GM19099 (cell line): ENCODE data around the gene KRTAP5-3.

Source experiments
- POLR2A ChIP-seq: IDR thresholded peaks from 3 replicates; pipeline ENCODE4 v1.6.1; 2011; ENCODE audit warnings: low read depth; ENCODE audit not compliant: insufficient read length; ENCODE audit errors: extremely low read depth

The KRTAP5-3 gene

GRCh38 chr11:1571760-1572196, 36.5 kb downstream of the KRTAP5-3 start:
- no peak for TF ChIP-seq POLR2A

GRCh38 chr11:1570896-1571759, 37.1 kb downstream of the KRTAP5-3 start:
- TF ChIP-seq POLR2A: no peak

GRCh38 chr11:1570531-1570895, 37.8 kb downstream of the KRTAP5-3 start:
- no peak for TF ChIP-seq POLR2A

GRCh38 chr11:1570001-1570453, 38.2 kb downstream of the KRTAP5-3 start:
- no peak for TF ChIP-seq POLR2A

- TF ChIP-seq POLR2A: no peak
These were observed 38.9 kb downstream of the KRTAP5-3 start for GRCh38 chr11:1569251-1569780.

GRCh38 chr11:1568441-1568911, 39.8 kb downstream of the KRTAP5-3 start:
- TF ChIP-seq POLR2A: no peak

GRCh38 chr11:1567721-1568100, 40.6 kb downstream of the KRTAP5-3 start:
- no peak for TF ChIP-seq POLR2A

- TF ChIP-seq POLR2A: no peak
These were observed 41.1 kb downstream of the KRTAP5-3 start for GRCh38 chr11:1567052-1567720.

GRCh38 chr11:1566381-1567051, 41.7 kb downstream of the KRTAP5-3 start:
- TF ChIP-seq POLR2A: no peak

GRCh38 chr11:1565904-1566247, 42.4 kb downstream of the KRTAP5-3 start:
- TF ChIP-seq POLR2A: no peak

- no peak for TF ChIP-seq POLR2A
These were observed 42.9 kb downstream of the KRTAP5-3 start for GRCh38 chr11:1565173-1565903.

GRCh38 chr11:1564535-1565172, 43.6 kb downstream of the KRTAP5-3 start:
- TF ChIP-seq POLR2A: no peak

- TF ChIP-seq POLR2A: no peak
These were observed 44.3 kb downstream of the KRTAP5-3 start for GRCh38 chr11:1563697-1564534.

- TF ChIP-seq POLR2A: no peak
These were observed 45.1 kb downstream of the KRTAP5-3 start for GRCh38 chr11:1563149-1563638.
